Erythroblast (primary cell): Measurements from ENCODE around the gene SHISA6.

Experiments used
- DNase-seq, 2 experiments: peaks; one replicate each; lab custom pipeline; 2025; lab: John Stamatoyannopoulos, UW
- GATA1 ChIP-seq: IDR thresholded peaks from 2 replicates; pipeline ENCODE4 v1.6.1; 2011; ENCODE audit warnings: low read depth, mild to moderate bottlenecking, control low read depth, low read length, moderate library complexity
- POLR2A ChIP-seq: IDR thresholded peaks from 2 replicates; pipeline ENCODE4 v1.6.1; 2011; ENCODE audit warnings: mild to moderate bottlenecking, low read length

Gene SHISA6

GRCh38 chr17:11278186-11278991 lies 37.4 kb downstream of the SHISA6 start:
- TF ChIP-seq GATA1 (no peak), POLR2A (no peak)

GRCh38 chr17:11278992-11279270 lies 37.9 kb downstream of the SHISA6 start:
- TF ChIP-seq POLR2A, result no peak
- TF ChIP-seq GATA1, result no peak
- no peak for DNase-seq

More at GRCh38 chr17:11278186-11278991, 37.4 kb downstream of the SHISA6 start:
- no peak for DNase-seq

- TF ChIP-seq GATA1 (no peak), POLR2A (no peak)
- DNase-seq, result no peak
Measured at GRCh38 chr17:11279776-11280344, 38.8 kb downstream of the SHISA6 start.

GRCh38 chr17:11282586-11282985 lies 41.6 kb downstream of the SHISA6 start:
- TF ChIP-seq POLR2A (no peak), GATA1 (no peak)
- DNase-seq, result no peak

- no peak for TF ChIP-seq GATA1
- no peak for TF ChIP-seq POLR2A
Measured at GRCh38 chr17:11284811-11285210, 43.8 kb downstream of the SHISA6 start.

GRCh38 chr17:11285946-11286345 lies 44.9 kb downstream of the SHISA6 start:
- TF ChIP-seq GATA1 (no peak), POLR2A (no peak)
- no peak for DNase-seq

More at GRCh38 chr17:11284811-11285210, 43.8 kb downstream of the SHISA6 start:
- DNase-seq, result no peak

GRCh38 chr17:11287791-11288190 lies 46.8 kb downstream of the SHISA6 start:
- TF ChIP-seq POLR2A, result no peak
- no peak for TF ChIP-seq GATA1

GRCh38 chr17:11290814-11291213 lies 49.8 kb downstream of the SHISA6 start:
- no peak for TF ChIP-seq GATA1
- no peak for TF ChIP-seq POLR2A
- no peak for DNase-seq

More at GRCh38 chr17:11287791-11288190, 46.8 kb downstream of the SHISA6 start:
- no peak for DNase-seq

GRCh38 chr17:11292491-11292890 lies 51.5 kb downstream of the SHISA6 start:
- DNase-seq, result no peak
- TF ChIP-seq GATA1 (no peak), POLR2A (no peak)

- no peak for DNase-seq
- TF ChIP-seq GATA1 (no peak), POLR2A (no peak)
Measured at GRCh38 chr17:11293480-11293879, 52.5 kb downstream of the SHISA6 start.

- DNase-seq, result no peak
- TF ChIP-seq POLR2A, result no peak
Measured at GRCh38 chr17:11294826-11295225, 53.8 kb downstream of the SHISA6 start.

- TF ChIP-seq POLR2A (no peak), GATA1 (no peak)
- DNase-seq, result peak; percentile 6 to 23
Measured at GRCh38 chr17:11296994-11297393, 56.0 kb downstream of the SHISA6 start.

- no peak for DNase-seq
- TF ChIP-seq GATA1 (no peak), POLR2A (no peak)
Measured at GRCh38 chr17:11298401-11298800, 57.4 kb downstream of the SHISA6 start.

- TF ChIP-seq GATA1, result no peak
- no peak for TF ChIP-seq POLR2A
- no peak for DNase-seq
Measured at GRCh38 chr17:11300201-11300600, 59.2 kb downstream of the SHISA6 start.
